ENCODE results near the gene STON1.
"Not testable (repeated sequence)": the region's sequence is repeated elsewhere in the genome, so short reads cannot be mapped to it uniquely, and the experiment has no call there.

STON1 gene

DNA sequence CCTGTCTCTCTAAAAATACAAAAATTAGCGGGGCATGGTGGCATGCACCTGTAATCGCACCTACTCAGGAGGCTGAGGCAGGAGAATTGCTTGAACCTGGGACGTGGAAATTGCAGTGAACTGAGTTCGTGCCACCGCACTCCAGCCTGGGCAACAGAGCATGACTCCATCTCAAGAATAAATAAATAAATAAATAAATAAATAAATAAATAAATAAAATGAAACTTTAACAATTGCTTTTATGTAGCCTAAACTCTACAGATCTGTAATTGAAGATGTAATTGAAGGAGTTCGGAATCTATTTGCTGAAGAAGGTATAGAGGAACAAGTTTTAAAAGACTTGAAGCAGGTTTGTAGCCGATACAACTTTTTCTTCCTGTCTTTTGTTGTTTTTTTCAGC, 90.7 kb downstream of the STON1 start:
- H3K4me2 ChIP-seq (ENCODE audit: low read length): no peak overlapping the region
- no peaks in the 10 kb centered on the region for H3K36me3 ChIP-seq (ENCODE audit: insufficient read depth, low read length)
- H3K4me3 ChIP-seq (ENCODE audit: low read depth, low read length, poor library complexity, severe bottlenecking): no peak overlapping the region
- no peak overlapping the region for H2AFZ ChIP-seq (ENCODE audit: low read length)
- H3K79me2 ChIP-seq (ENCODE audit: insufficient read depth, low read length): no peaks in the 10 kb centered on the region
- no peak overlapping the region for H3K9ac ChIP-seq (ENCODE audit: low read length)
- no peaks in the 10 kb centered on the region for H3F3A ChIP-seq (ENCODE audit: insufficient read depth, low read length)
- H3K9me2 ChIP-seq (ENCODE audit: low read depth, low read length): no peaks in the 10 kb centered on the region
- H3K9me3 ChIP-seq (ENCODE audit: low read length): no peaks in the 10 kb centered on the region
- H3K27me3 ChIP-seq (ENCODE audit: insufficient read depth, low read length): no peaks in the 10 kb centered on the region
- H3K27ac ChIP-seq (ENCODE audit: low read depth, low read length, poor library complexity, severe bottlenecking): no peak overlapping the region
- TF ChIP-seq EZH2 (IDR thresholded peaks at IDR 0.05; ENCODE audit: borderline replicate concordance, low read length): no peak
- TF ChIP-seq, protein P1, sequence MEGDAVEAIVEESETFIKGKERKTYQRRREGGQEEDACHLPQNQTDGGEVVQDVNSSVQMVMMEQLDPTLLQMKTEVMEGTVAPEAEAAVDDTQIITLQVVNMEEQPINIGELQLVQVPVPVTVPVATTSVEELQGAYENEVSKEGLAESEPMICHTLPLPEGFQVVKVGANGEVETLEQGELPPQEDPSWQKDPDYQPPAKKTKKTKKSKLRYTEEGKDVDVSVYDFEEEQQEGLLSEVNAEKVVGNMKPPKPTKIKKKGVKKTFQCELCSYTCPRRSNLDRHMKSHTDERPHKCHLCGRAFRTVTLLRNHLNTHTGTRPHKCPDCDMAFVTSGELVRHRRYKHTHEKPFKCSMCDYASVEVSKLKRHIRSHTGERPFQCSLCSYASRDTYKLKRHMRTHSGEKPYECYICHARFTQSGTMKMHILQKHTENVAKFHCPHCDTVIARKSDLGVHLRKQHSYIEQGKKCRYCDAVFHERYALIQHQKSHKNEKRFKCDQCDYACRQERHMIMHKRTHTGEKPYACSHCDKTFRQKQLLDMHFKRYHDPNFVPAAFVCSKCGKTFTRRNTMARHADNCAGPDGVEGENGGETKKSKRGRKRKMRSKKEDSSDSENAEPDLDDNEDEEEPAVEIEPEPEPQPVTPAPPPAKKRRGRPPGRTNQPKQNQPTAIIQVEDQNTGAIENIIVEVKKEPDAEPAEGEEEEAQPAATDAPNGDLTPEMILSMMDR (IDR thresholded peaks at IDR 0.05; ENCODE audit: low read length): no peak
- no peaks in the 10 kb centered on the region for H4K20me1 ChIP-seq (ENCODE audit: insufficient read depth, low read length)
- H3K4me1 ChIP-seq (ENCODE audit: insufficient read depth, low read length, severe bottlenecking): no peaks in the 10 kb centered on the region

DNA sequence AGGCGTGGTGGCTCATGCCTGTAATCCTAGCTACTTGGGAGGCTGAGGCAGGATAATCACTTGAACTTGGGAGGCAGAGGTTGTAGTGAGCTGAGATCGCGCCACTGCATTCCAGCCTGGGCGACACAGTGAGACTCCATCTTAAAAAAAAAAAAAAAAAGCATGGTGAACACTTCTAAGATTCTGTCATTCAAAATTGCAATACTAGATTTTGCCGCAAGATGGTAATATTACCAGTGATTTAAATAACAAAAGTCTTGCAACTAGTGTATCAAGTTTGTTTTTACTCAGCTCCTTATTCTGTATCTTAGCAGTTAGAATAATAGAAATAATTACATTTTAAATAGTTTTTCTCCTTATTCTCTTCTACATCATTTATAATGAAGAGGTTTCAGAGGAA, 92.7 kb downstream of the STON1 start:
- not testable (repeated sequence) for H3K27ac ChIP-seq (ENCODE audit: low read depth, low read length, poor library complexity, severe bottlenecking); H3K9me3 ChIP-seq (ENCODE audit: low read length); H3K79me2 ChIP-seq (ENCODE audit: insufficient read depth, low read length); H3K36me3 ChIP-seq (ENCODE audit: insufficient read depth, low read length); H3K9me2 ChIP-seq (ENCODE audit: low read depth, low read length); H3K4me3 ChIP-seq (ENCODE audit: low read depth, low read length, poor library complexity, severe bottlenecking); H3K4me2 ChIP-seq (ENCODE audit: low read length); H3K9ac ChIP-seq (ENCODE audit: low read length); H3F3A ChIP-seq (ENCODE audit: insufficient read depth, low read length); H4K20me1 ChIP-seq (ENCODE audit: insufficient read depth, low read length); H3K4me1 ChIP-seq (ENCODE audit: insufficient read depth, low read length, severe bottlenecking); H2AFZ ChIP-seq (ENCODE audit: low read length); H3K27me3 ChIP-seq (ENCODE audit: insufficient read depth, low read length)

DNA sequence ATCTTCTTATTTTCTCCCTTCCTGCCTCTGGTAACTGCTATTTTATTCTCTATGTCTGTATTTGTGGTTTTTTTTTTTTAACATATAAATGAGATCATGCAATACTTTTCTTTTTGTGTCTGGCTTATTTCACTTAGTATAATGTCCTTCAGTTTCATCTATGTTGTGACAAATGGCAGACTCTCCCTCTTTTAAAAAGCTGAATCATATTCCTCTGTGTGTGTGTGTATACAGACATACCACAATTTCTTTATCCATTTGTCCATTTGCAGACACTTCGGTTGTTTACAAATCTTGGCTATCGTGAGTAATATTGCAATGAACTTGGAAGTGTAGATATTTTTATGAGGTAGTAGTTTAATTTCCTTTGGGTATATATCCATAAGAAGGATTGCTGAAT, 94.7 kb downstream of the STON1 start:
- H2AFZ ChIP-seq (ENCODE audit: low read length): no peak overlapping the region
- H3K27me3 ChIP-seq (ENCODE audit: insufficient read depth, low read length): no peaks in the 10 kb centered on the region
- H3F3A ChIP-seq (ENCODE audit: insufficient read depth, low read length): no peaks in the 10 kb centered on the region
- H3K9me3 ChIP-seq (ENCODE audit: low read length): no peaks in the 10 kb centered on the region
- TF ChIP-seq, protein P1 (IDR thresholded peaks at IDR 0.05; ENCODE audit: low read length): no peak
- TF ChIP-seq EZH2 (IDR thresholded peaks at IDR 0.05; ENCODE audit: borderline replicate concordance, low read length): no peak
- H3K4me2 ChIP-seq (ENCODE audit: low read length): no peak overlapping the region
- no peak overlapping the region for H3K9ac ChIP-seq (ENCODE audit: low read length)
- no peak overlapping the region for H3K4me3 ChIP-seq (ENCODE audit: low read depth, low read length, poor library complexity, severe bottlenecking)
- H3K9me2 ChIP-seq (ENCODE audit: low read depth, low read length): no peaks in the 10 kb centered on the region
- H3K4me1 ChIP-seq (ENCODE audit: insufficient read depth, low read length, severe bottlenecking): no peaks in the 10 kb centered on the region
- no peak overlapping the region for H3K27ac ChIP-seq (ENCODE audit: low read depth, low read length, poor library complexity, severe bottlenecking)
- no peaks in the 10 kb centered on the region for H3K36me3 ChIP-seq (ENCODE audit: insufficient read depth, low read length)
- H4K20me1 ChIP-seq (ENCODE audit: insufficient read depth, low read length): no peaks in the 10 kb centered on the region
- no peaks in the 10 kb centered on the region for H3K79me2 ChIP-seq (ENCODE audit: insufficient read depth, low read length)

GRCh38 chr2:48626047-48626446, 96.1 kb downstream of the STON1 start:
- Histone ChIP-seq H3K36me3 (ENCODE audit: insufficient read depth, low read length) (no peaks in the 10 kb centered on the region), H3K4me3 (ENCODE audit: low read depth, low read length, poor library complexity, severe bottlenecking) (no peak overlapping the region), H3K4me1 (ENCODE audit: insufficient read depth, low read length, severe bottlenecking) (no peaks in the 10 kb centered on the region), H3K4me2 (ENCODE audit: low read length) (no peak overlapping the region), H3K9ac (ENCODE audit: low read length) (no peak overlapping the region), H4K20me1 (ENCODE audit: insufficient read depth, low read length) (no peaks in the 10 kb centered on the region), H3K27me3 (ENCODE audit: insufficient read depth, low read length) (no peaks in the 10 kb centered on the region), H3K9me3 (ENCODE audit: low read length) (no peaks in the 10 kb centered on the region), H3K79me2 (ENCODE audit: insufficient read depth, low read length) (no peaks in the 10 kb centered on the region), H3K9me2 (ENCODE audit: low read depth, low read length) (no peaks in the 10 kb centered on the region), H2AFZ (ENCODE audit: low read length) (no peak overlapping the region), H3F3A (ENCODE audit: insufficient read depth, low read length) (no peaks in the 10 kb centered on the region), H3K27ac (ENCODE audit: low read depth, low read length, poor library complexity, severe bottlenecking) (no peak overlapping the region)
- TF ChIP-seq, protein P1 (IDR thresholded peaks at IDR 0.05; ENCODE audit: low read length): no peak
- no peak for TF ChIP-seq EZH2 (IDR thresholded peaks at IDR 0.05; ENCODE audit: borderline replicate concordance, low read length)
